Measurements from ENCODE around the gene GTSE1.

DNA sequence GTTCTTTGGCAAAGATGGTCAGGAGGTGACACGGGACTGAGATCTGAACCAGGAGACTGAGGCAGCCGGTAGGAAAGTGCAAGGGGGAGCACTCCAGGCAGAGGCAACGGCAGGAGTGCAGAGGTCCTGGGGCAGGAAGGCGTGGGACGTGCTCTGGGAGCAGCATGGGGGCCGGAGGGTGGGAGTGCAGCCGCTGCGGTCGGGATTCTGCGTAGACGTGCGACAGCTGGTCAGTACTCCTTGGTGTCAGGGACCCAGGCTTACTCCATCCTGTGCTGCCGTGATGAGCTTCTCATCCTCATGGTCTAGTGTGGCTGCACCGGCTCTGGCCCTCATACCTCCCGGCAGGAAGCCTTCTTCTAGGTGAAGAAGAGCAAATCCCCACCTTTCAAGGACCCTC lies 21.9 kb downstream of the GTSE1 start:
- TF ChIP-seq POLR2A (IDR thresholded peaks at IDR 0.05; ENCODE audit: low read depth, low read length), result no peak
- no peak for TF ChIP-seq POLR2AphosphoS5 (IDR thresholded peaks at IDR 0.05; ENCODE audit: low read depth, low read length)
- no peak for TF ChIP-seq TAF1 (IDR thresholded peaks at IDR 0.05; ENCODE audit: borderline replicate concordance, low read depth, low read length)
